ENCODE data around the gene EIF4B. TPM values are rescaled to one million over a fixed set of nuclear protein-coding genes. Genes with fewer than 3 reads are reported as not detected.

The EIF4B gene
- total RNA-seq, 1 donor from 2014 or later, result 726 TPM

DNA sequence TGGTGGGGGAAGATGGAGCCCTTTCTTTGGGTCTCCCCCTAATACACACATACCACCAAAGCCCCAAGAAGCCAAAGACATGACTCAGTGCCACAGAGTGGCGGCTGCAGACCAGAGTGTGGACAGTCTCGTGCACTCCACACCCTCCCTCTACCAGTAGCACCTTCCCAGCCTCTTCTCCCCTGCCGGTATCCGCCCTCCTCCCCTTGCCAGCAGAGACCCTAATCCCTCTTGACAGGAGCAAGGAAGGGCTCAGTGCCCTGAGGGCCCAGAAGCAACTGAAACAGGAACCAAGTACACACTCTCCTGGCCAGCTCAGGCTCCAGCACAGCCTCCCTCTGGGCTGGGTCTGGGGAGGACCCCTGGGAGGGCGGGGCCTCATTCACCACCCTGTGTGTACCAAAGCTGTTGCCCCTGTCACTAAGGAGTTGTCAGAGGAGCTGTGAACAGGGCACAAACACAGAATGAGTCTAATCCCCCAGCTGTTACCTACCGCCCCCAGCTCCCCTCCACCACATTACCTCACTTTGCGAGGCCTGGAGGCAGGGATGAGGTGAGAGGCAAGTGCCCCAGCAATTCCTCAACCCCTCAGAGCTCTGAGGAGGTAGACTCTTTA lies 64.7 kb downstream of the EIF4B start:
- H3K36me3 Mint-ChIP-seq (ENCODE audit: low read depth), result peaks cover 92% of the 10 kb centered on the region
- ChIA-PET CTCF (no interaction called here), POLR2A (interaction anchor here (0.7 to 1.2 kb wide), 3 partner anchors 10 to 316 kb away, joined by 3 to 4 read pairs (median 3); no protein-coding TSS in a partner anchor)
- DNase-seq, result no peak
- no peaks in the 10 kb centered on the region for H3K9me3 Mint-ChIP-seq
- H3K27ac Mint-ChIP-seq, result no peak overlapping the region
- ATAC-seq (ENCODE audit: low read depth), result no peak
- H3K4me3 Mint-ChIP-seq, result no peak overlapping the region
- TF ChIP-seq CTCF (IDR thresholded peaks at IDR 0.05), result no peak
- peaks cover 32% of the 10 kb centered on the region for H3K4me1 Mint-ChIP-seq
- no peaks in the 10 kb centered on the region for H3K27me3 Mint-ChIP-seq
- intact Hi-C loops (cut with micrococcal nuclease), result loop anchor here (2.0 to 10.0 kb wide), 2 partner anchors 16 to 254 kb away; partner anchors contain the start of gene AAAS

GRCh38 chr12:53071591-53072551 lies 65.6 kb downstream of the EIF4B start:
- POLR2A ChIA-PET, result interaction anchor here (0.7 to 1.2 kb wide), 3 partner anchors 11 to 315 kb away, joined by 3 to 4 read pairs (median 3); no protein-coding TSS in a partner anchor
- DNase-seq (no peak), ATAC-seq (ENCODE audit: low read depth) (no peak)
- Mint-ChIP-seq H3K27ac (no peak overlapping the region), H3K9me3 (no peaks in the 10 kb centered on the region), H3K4me3 (no peak overlapping the region), H3K4me1 (peaks cover 32% of the 10 kb centered on the region), H3K36me3 (ENCODE audit: low read depth) (peaks cover 91% of the 10 kb centered on the region), H3K27me3 (no peaks in the 10 kb centered on the region)
- intact Hi-C loops (cut with micrococcal nuclease), result loop anchor here (2.0 to 10.0 kb wide), 3 partner anchors 15 to 253 kb away; partner anchors contain the start of gene AAAS
- TF ChIP-seq CTCF (IDR thresholded peaks at IDR 0.05), result no peak
- CTCF ChIA-PET, result no interaction called here

DNA sequence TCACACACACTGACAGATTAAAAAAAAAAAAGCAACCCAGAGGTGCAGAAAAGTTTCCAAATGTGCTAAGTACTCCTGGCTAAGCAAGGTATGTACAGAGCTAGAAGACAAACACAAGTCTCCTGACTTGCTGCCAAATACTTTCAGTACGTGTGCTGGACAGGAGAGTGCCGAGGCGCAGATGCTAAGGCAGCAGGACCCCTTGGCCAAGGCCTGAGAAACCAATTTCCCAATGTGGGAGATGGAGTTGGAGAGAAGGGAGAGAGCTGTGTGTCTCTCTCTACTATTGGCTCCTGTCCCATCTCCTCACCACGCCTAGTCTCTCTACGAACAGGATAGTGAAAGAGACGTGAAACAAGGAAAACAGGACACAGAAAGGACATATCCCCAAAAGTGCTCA lies 67.6 kb downstream of the EIF4B start:
- ChIA-PET CTCF (interaction anchor here (8.7 kb wide), 1 partner anchor 8 kb away, joined by 77 read pairs; no protein-coding TSS in a partner anchor), POLR2A (interaction anchor here (0.7 to 0.8 kb wide), 2 partner anchors 20 to 47 kb away, joined by 6 to 10 read pairs; no protein-coding TSS in a partner anchor)
- no peak for ATAC-seq (ENCODE audit: low read depth)
- Mint-ChIP-seq H3K4me3 (no peak overlapping the region), H3K36me3 (ENCODE audit: low read depth) (peaks cover 80% of the 10 kb centered on the region), H3K27ac (no peak overlapping the region), H3K9me3 (no peaks in the 10 kb centered on the region), H3K4me1 (peaks cover 46% of the 10 kb centered on the region), H3K27me3 (no peaks in the 10 kb centered on the region)
- no peak for DNase-seq
- intact Hi-C loops (cut with micrococcal nuclease), result loop anchor here (2.0 to 10.0 kb wide), 2 partner anchors 13 to 251 kb away; partner anchors contain the start of gene AAAS
- TF ChIP-seq CTCF (IDR thresholded peaks at IDR 0.05), result no peak

- no peak for DNase-seq
- Mint-ChIP-seq H3K27ac (no peak overlapping the region), H3K36me3 (ENCODE audit: low read depth) (peaks cover 77% of the 10 kb centered on the region), H3K4me3 (no peak overlapping the region), H3K4me1 (peaks cover 49% of the 10 kb centered on the region), H3K27me3 (no peaks in the 10 kb centered on the region), H3K9me3 (no peaks in the 10 kb centered on the region)
- CTCF ChIA-PET, result interaction anchor here (8.7 kb wide), 1 partner anchor 9 kb away, joined by 77 read pairs; no protein-coding TSS in a partner anchor
- ATAC-seq (ENCODE audit: low read depth), result no peak
- POLR2A ChIA-PET, result interaction anchor here (0.8 kb wide), 1 partner anchor 20 kb away, joined by 6 read pairs; no protein-coding TSS in a partner anchor
- intact Hi-C loops (cut with micrococcal nuclease), result loop anchor here (10.0 kb wide), 1 partner anchor 250 kb away; the partner anchor contains the start of gene AAAS
- no peak for TF ChIP-seq CTCF (IDR thresholded peaks at IDR 0.05)
Measured at GRCh38 chr12:53074283-53074998, 68.2 kb downstream of the EIF4B start.
